SK-N-SH (cell line): Measurements from ENCODE around the gene AHCY.

Experiments
- EZH2phosphoT487 ChIP-seq: fragments of 200-600 bp; sonication (generic); IDR thresholded peaks from 2 replicates; pipeline ENCODE4 v1.6.1; 2017; ENCODE audit warnings: low read depth, mixed run types, mild to moderate bottlenecking, antibody characterized with exemption, moderate library complexity, borderline replicate concordance
- FOSL2 ChIP-seq: IDR thresholded peaks from 2 replicates; pipeline ENCODE4 v1.4.0; 2012; ENCODE audit warnings: low read depth, mild to moderate bottlenecking, moderate library complexity, borderline replicate concordance
- RAD21 ChIP-seq: IDR thresholded peaks from 2 replicates; pipeline ENCODE4 v1.6.1; 2012; ENCODE audit warnings: mild to moderate bottlenecking, low read length
- SIN3A ChIP-seq: IDR thresholded peaks from 2 replicates; pipeline ENCODE4 v1.6.1; 2012; ENCODE audit warnings: low read depth, mild to moderate bottlenecking, low read length, moderate library complexity, borderline replicate concordance
- TF ChIP-seq, protein P1 (sequence below): fragments of 200-600 bp; sonication (generic); IDR thresholded peaks from 2 replicates; pipeline ENCODE4 v1.6.1; 2017; ENCODE audit warnings: antibody characterized with exemption, mild to moderate bottlenecking, moderate library complexity

DNA sequence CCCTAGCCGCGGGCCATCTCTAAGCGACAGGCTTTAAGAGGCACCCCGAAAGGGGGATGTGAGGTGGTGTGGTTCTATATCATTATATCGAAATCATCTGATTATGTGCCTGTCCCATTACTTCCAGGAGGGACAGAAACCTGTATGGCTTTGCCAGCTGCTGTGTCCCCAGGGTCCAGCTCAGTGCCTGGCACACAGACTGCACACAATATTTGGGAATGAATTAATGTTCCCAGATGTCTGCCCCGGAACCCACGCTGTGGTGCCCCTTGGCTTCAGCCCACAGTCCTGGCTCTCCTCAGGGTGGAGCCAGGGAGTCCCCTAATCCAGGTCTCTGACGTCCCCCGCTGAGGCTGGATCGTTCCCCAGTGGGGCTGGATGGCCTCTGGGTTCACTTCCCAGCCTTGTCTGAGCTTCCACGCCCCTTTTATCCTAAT lies 8.9 kb upstream of the AHCY start:
- TF ChIP-seq, protein P1, sequence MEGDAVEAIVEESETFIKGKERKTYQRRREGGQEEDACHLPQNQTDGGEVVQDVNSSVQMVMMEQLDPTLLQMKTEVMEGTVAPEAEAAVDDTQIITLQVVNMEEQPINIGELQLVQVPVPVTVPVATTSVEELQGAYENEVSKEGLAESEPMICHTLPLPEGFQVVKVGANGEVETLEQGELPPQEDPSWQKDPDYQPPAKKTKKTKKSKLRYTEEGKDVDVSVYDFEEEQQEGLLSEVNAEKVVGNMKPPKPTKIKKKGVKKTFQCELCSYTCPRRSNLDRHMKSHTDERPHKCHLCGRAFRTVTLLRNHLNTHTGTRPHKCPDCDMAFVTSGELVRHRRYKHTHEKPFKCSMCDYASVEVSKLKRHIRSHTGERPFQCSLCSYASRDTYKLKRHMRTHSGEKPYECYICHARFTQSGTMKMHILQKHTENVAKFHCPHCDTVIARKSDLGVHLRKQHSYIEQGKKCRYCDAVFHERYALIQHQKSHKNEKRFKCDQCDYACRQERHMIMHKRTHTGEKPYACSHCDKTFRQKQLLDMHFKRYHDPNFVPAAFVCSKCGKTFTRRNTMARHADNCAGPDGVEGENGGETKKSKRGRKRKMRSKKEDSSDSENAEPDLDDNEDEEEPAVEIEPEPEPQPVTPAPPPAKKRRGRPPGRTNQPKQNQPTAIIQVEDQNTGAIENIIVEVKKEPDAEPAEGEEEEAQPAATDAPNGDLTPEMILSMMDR: no peak
- no peak for TF ChIP-seq SIN3A
- TF ChIP-seq RAD21: no peak
- TF ChIP-seq EZH2phosphoT487: no peak
- no peak for TF ChIP-seq FOSL2
